HepG2 (cell line): Measurements from ENCODE around the gene IRF1. TPM values are rescaled to one million over a fixed set of nuclear protein-coding genes. Genes with fewer than 3 reads are reported as not detected.

Experiments used
- NFIB ChIP-seq: sonication (generic); formaldehyde crosslinking; IDR thresholded peaks from 2 replicates; pipeline ENCODE4 v1.9.0; 2021; ENCODE audit warnings: missing genetic modification reagents, mild to moderate bottlenecking, borderline replicate concordance
- POLR2A ChIP-seq, 2 experiments: IDR thresholded peaks; 2 replicates each; pipeline ENCODE4 v1.6.1; 2011; ENCODE audit warnings: low read depth in 2 of 2, low read length in 2 of 2, mild to moderate bottlenecking in 1 of 2, moderate library complexity in 1 of 2; ENCODE audit not compliant: insufficient read depth in 1 of 2
- POLR2AphosphoS2 ChIP-seq: IDR thresholded peaks from 2 replicates; pipeline ENCODE4 v1.6.1; 2011; ENCODE audit warnings: low read depth, low read length, improper control_type of control experiment
- RARA ChIP-seq: IDR thresholded peaks from 2 replicates; pipeline ENCODE4 v1.6.1; 2016; ENCODE audit warnings: missing genetic modification reagents, missing compliant biosample characterization
- SIN3B ChIP-seq: fragments of 150-350 bp; IDR thresholded peaks from 2 replicates; pipeline ENCODE4 v1.6.1; 2014; ENCODE audit warnings: low read length
- SP5 ChIP-seq: IDR thresholded peaks from 2 replicates; pipeline ENCODE4 v1.6.1; 2016; ENCODE audit warnings: low read depth, borderline replicate concordance
- ZNF383 ChIP-seq: sonication (generic); formaldehyde crosslinking; IDR thresholded peaks from 2 replicates; pipeline ENCODE4 v1.4.0; 2020; ENCODE audit warnings: missing genetic modification reagents, mild to moderate bottlenecking, borderline replicate concordance
- polyA plus RNA-seq, 8 experiments: library from polyadenylated mRNA; depleted of rRNA in 3 of 8; stranded (reverse) in 7 of 8; unstranded in 1 of 8; fragments of >200 nt; fragmentation: Illumina TruSeq in 4 of 8; extraction: Trizol in 4 of 8; gene quantifications; 2 replicates each; pipeline versions ENCODE4 v1.2.1 to v1.2.3, GENCODE V29; 2011 to 2016; ENCODE audit warnings: low read depth in 4 of 8, missing spikeins in 1 of 8, mixed read lengths in 1 of 8; ENCODE audit not compliant: insufficient read depth in 1 of 8
- total RNA-seq, 5 experiments: library from RNA; depleted of rRNA; stranded (reverse); fragments of >200 nt; fragmentation: Illumina TruSeq; extraction: Trizol; gene quantifications; 2 replicates each; pipeline ENCODE4 v1.2.3, GENCODE V29; 2016; ENCODE audit warnings: low read depth in 1 of 5
- TF ChIP-seq, protein P1 (sequence below): sonication (generic); formaldehyde crosslinking; IDR thresholded peaks from 2 replicates; pipeline ENCODE4 v1.8.0; 2022; ENCODE audit warnings: mild to moderate bottlenecking, missing genetic modification reagents, borderline replicate concordance
- TF ChIP-seq, protein P2 (sequence below): sonication (generic); formaldehyde crosslinking; IDR thresholded peaks from 2 replicates; pipeline ENCODE4 v1.5.0; 2020; ENCODE audit warnings: mild to moderate bottlenecking, missing genetic modification reagents, borderline replicate concordance
- TF ChIP-seq, protein P3 (sequence below): sonication (generic); formaldehyde crosslinking; IDR thresholded peaks from 2 replicates; pipeline ENCODE4 v1.4.0; 2020; ENCODE audit warnings: missing genetic modification reagents, mild to moderate bottlenecking, borderline replicate concordance
- TF ChIP-seq, protein P4 (sequence below): sonication (generic); formaldehyde crosslinking; IDR thresholded peaks from 2 replicates; pipeline ENCODE4 v1.5.0; 2020; ENCODE audit warnings: missing genetic modification reagents

Gene IRF1
- total and polyA plus RNA-seq, 2 of the 13 experiments (the other 11 are each of a cell fraction or from before 2014, with no cell fraction given), result 4.1 to 8.8 TPM

DNA sequence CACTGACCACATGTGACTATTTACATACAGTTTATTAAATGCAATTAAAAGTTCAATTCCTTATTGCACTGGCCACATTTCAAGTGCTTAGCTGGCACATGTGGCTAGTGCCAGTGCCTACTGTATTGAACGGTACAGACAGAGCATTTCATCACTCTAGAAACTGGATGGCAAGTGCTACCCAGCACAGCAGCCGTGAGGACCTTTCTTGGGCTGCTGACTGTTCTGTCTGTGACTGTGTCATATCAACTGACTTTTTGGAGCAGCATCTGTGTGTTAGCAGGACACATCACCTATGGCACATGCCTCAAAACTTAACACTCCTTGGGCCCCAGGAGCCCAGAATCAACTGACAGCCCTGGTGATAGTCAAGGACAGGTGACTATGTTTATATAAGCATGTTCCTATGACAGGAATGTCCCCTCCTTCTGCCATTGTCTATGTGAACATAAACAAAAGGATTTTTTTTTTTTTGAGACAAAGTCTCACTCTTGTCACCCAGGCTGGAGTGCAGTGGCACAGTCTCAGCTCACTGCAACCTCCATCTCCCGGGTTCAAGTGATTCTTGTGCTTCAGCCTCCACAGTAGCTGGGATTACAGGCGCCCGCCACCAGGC lies 8.9 kb downstream of the IRF1 start (continued):
- TF ChIP-seq, protein P1, sequence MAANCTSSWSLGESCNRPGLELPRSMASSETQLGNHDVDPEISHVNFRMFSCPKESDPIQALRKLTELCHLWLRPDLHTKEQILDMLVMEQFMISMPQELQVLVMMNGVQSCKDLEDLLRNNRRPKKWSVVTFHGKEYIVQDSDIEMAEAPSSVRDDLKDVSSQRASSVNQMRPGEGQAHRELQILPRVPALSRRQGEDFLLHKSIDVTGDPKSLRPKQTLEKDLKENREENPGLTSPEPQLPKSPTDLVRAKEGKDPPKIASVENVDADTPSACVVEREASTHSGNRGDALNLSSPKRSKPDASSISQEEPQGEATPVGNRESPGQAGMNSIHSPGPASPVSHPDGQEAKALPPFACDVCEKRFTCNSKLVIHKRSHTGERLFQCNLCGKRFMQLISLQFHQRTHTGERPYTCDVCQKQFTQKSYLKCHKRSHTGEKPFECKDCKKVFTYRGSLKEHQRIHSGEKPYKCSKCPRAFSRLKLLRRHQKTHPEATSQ (CRISPR knock-in tag), result no peak
- TF ChIP-seq, protein P2, sequence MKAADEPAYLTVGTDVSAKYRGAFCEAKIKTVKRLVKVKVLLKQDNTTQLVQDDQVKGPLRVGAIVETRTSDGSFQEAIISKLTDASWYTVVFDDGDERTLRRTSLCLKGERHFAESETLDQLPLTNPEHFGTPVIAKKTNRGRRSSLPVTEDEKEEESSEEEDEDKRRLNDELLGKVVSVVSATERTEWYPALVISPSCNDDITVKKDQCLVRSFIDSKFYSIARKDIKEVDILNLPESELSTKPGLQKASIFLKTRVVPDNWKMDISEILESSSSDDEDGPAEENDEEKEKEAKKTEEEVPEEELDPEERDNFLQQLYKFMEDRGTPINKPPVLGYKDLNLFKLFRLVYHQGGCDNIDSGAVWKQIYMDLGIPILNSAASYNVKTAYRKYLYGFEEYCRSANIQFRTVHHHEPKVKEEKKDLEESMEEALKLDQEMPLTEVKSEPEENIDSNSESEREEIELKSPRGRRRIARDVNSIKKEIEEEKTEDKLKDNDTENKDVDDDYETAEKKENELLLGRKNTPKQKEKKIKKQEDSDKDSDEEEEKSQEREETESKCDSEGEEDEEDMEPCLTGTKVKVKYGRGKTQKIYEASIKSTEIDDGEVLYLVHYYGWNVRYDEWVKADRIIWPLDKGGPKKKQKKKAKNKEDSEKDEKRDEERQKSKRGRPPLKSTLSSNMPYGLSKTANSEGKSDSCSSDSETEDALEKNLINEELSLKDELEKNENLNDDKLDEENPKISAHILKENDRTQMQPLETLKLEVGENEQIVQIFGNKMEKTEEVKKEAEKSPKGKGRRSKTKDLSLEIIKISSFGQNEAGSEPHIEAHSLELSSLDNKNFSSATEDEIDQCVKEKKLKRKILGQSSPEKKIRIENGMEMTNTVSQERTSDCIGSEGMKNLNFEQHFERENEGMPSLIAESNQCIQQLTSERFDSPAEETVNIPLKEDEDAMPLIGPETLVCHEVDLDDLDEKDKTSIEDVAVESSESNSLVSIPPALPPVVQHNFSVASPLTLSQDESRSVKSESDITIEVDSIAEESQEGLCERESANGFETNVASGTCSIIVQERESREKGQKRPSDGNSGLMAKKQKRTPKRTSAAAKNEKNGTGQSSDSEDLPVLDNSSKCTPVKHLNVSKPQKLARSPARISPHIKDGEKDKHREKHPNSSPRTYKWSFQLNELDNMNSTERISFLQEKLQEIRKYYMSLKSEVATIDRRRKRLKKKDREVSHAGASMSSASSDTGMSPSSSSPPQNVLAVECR (CRISPR knock-in tag), result no peak
- TF ChIP-seq, protein P3, sequence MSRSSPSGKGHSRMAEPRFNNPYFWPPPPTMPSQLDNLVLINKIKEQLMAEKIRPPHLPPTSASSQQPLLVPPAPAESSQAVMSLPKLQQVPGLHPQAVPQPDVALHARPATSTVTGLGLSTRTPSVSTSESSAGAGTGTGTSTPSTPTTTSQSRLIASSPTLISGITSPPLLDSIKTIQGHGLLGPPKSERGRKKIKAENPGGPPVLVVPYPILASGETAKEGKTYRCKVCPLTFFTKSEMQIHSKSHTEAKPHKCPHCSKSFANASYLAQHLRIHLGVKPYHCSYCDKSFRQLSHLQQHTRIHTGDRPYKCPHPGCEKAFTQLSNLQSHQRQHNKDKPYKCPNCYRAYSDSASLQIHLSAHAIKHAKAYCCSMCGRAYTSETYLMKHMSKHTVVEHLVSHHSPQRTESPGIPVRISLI (CRISPR knock-in tag), result peak; percentile 29; the same call in 1 of the 2 replicates
- TF ChIP-seq, protein P4, sequence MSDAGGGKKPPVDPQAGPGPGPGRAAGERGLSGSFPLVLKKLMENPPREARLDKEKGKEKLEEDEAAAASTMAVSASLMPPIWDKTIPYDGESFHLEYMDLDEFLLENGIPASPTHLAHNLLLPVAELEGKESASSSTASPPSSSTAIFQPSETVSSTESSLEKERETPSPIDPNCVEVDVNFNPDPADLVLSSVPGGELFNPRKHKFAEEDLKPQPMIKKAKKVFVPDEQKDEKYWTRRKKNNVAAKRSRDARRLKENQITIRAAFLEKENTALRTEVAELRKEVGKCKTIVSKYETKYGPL (CRISPR knock-in tag), result no peak
- TF ChIP-seq POLR2AphosphoS2, result peak; percentile 57; the same call in 1 of the 2 replicates
- TF ChIP-seq SP5 (CRISPR knock-in tag), result no peak
- no peak for TF ChIP-seq ZNF383 (CRISPR knock-in tag)
- no peak for TF ChIP-seq POLR2A (IDR thresholded peaks at IDR 0.05; ENCODE audit: insufficient read depth in 1 of 2, low read depth in 2 of 2, low read length in 2 of 2)
- TF ChIP-seq NFIB, result no peak
- no peak for TF ChIP-seq SIN3B
- peak; percentile 34; the same call in 1 of the 2 replicates for TF ChIP-seq RARA (CRISPR knock-in tag)
